Measurements from ENCODE around the gene IFIT1.
"Not testable (repeated sequence)": the region's sequence is repeated elsewhere in the genome, so short reads cannot be mapped to it uniquely, and the experiment has no call there.

Gene IFIT1

GRCh38 chr10:89398003-89398749 lies 5.8 kb downstream of the IFIT1 start:
- DNase-seq (ENCODE audit: low read depth, low spot score): no peak

- no peak for DNase-seq (ENCODE audit: low read depth, low spot score)
These were observed 7.5 kb downstream of the IFIT1 start for GRCh38 chr10:89399956-89400355.

- no peak for DNase-seq (ENCODE audit: low read depth, low spot score)
These were observed 10.6 kb downstream of the IFIT1 start for GRCh38 chr10:89403043-89403442.

GRCh38 chr10:89404104-89405047 lies 12.0 kb downstream of the IFIT1 start:
- DNase-seq (ENCODE audit: low read depth, low spot score): no peak

GRCh38 chr10:89406178-89406577 lies 13.8 kb downstream of the IFIT1 start:
- not testable (repeated sequence) for DNase-seq (ENCODE audit: low read depth, low spot score)

GRCh38 chr10:89407792-89408191 lies 15.4 kb downstream of the IFIT1 start:
- not testable (repeated sequence) for DNase-seq (ENCODE audit: low read depth, low spot score)

- DNase-seq (ENCODE audit: low read depth, low spot score): not testable (repeated sequence)
These were observed 16.9 kb downstream of the IFIT1 start for GRCh38 chr10:89409282-89409681.

- DNase-seq (ENCODE audit: low read depth, low spot score): not testable (repeated sequence)
These were observed 18.1 kb downstream of the IFIT1 start for GRCh38 chr10:89410551-89410950.

GRCh38 chr10:89411135-89411534 lies 18.7 kb downstream of the IFIT1 start:
- DNase-seq (ENCODE audit: low read depth, low spot score): not testable (repeated sequence)

GRCh38 chr10:89412276-89412675 lies 19.9 kb downstream of the IFIT1 start:
- DNase-seq (ENCODE audit: low read depth, low spot score): not testable (repeated sequence)

- no peak for DNase-seq (ENCODE audit: low read depth, low spot score)
These were observed 21.0 kb downstream of the IFIT1 start for GRCh38 chr10:89413398-89413912.

GRCh38 chr10:89414146-89414878 lies 21.9 kb downstream of the IFIT1 start, which contains the start of gene IFIT5:
TSS of gene IFIT5 (plus strand) at chr10:89414568. CDS start at chr10:89414799, 231 bp downstream.
- peak; percentile 28 for DNase-seq (ENCODE audit: low read depth, low spot score)

- no peak for DNase-seq (ENCODE audit: low read depth, low spot score)
These were observed 22.7 kb downstream of the IFIT1 start for GRCh38 chr10:89414879-89415821.

GRCh38 chr10:89416465-89416864 lies 24.0 kb downstream of the IFIT1 start:
- DNase-seq (ENCODE audit: low read depth, low spot score): no peak

- no peak for DNase-seq (ENCODE audit: low read depth, low spot score)
These were observed 27.1 kb downstream of the IFIT1 start for GRCh38 chr10:89419548-89419947.

- DNase-seq (ENCODE audit: low read depth, low spot score): no peak
These were observed 28.6 kb downstream of the IFIT1 start for GRCh38 chr10:89421018-89421476.

- no peak for DNase-seq (ENCODE audit: low read depth, low spot score)
These were observed 32.6 kb downstream of the IFIT1 start for GRCh38 chr10:89425000-89425399.

GRCh38 chr10:89426230-89426868 lies 33.9 kb downstream of the IFIT1 start:
- DNase-seq (ENCODE audit: low read depth, low spot score): no peak

- DNase-seq (ENCODE audit: low read depth, low spot score): no peak
These were observed 35.2 kb downstream of the IFIT1 start for GRCh38 chr10:89427629-89428028.

GRCh38 chr10:89428877-89429276 lies 36.5 kb downstream of the IFIT1 start:
- DNase-seq (ENCODE audit: low read depth, low spot score): no peak
